HG03460 (cell line): ENCODE data around the gene TPBGL.

Source experiments
- ATAC-seq: cut with Tn5 transposase; IDR thresholded peaks from one replicate; pipeline ENCODE4 v1.9.1; 2021; ENCODE audit not compliant: unreplicated experiment

Gene TPBGL

GRCh38 chr11:75208446-75208845, 32.1 kb upstream of the TPBGL start:
- no peak for ATAC-seq

- ATAC-seq: no peak
Observed at GRCh38 chr11:75212411-75212810, 28.2 kb upstream of the TPBGL start.

GRCh38 chr11:75214411-75214821, 26.2 kb upstream of the TPBGL start:
- ATAC-seq: no peak

- no peak for ATAC-seq
Observed at GRCh38 chr11:75214843-75215242, 25.7 kb upstream of the TPBGL start.

- no peak for ATAC-seq
Observed at GRCh38 chr11:75219869-75220268, 20.7 kb upstream of the TPBGL start.

- ATAC-seq: no peak
Observed at GRCh38 chr11:75223954-75224643, 16.5 kb upstream of the TPBGL start.

GRCh38 chr11:75225794-75226193, 14.8 kb upstream of the TPBGL start:
- no peak for ATAC-seq

- no peak for ATAC-seq
Observed at GRCh38 chr11:75229466-75229865, 11.1 kb upstream of the TPBGL start.

GRCh38 chr11:75230621-75231020, 10.0 kb upstream of the TPBGL start:
- ATAC-seq: no peak

GRCh38 chr11:75233754-75234172, 6.8 kb upstream of the TPBGL start:
- ATAC-seq: no peak

GRCh38 chr11:75236062-75236461, 4.5 kb upstream of the TPBGL start:
- ATAC-seq: no peak

- ATAC-seq: no peak
Observed at GRCh38 chr11:75237050-75237449, 3.5 kb upstream of the TPBGL start.

GRCh38 chr11:75238595-75239440, 1.8 kb upstream of the TPBGL start:
- ATAC-seq: no peak

GRCh38 chr11:75239531-75240290, 863 bp upstream of the TPBGL start:
- no peak for ATAC-seq

GRCh38 chr11:75241036-75241905, 697 bp downstream of the TPBGL start:
- ATAC-seq: no peak

GRCh38 chr11:75241906-75242644, 1.5 kb downstream of the TPBGL start:
- no peak for ATAC-seq

- no peak for ATAC-seq
Observed at GRCh38 chr11:75242722-75243600, 2.4 kb downstream of the TPBGL start.

GRCh38 chr11:75244052-75244814, 3.7 kb downstream of the TPBGL start:
- ATAC-seq: no peak
